Astrocyte of the spinal cord (primary cell): ENCODE results near the gene RNPEPL1.

ENCODE experiments used
- DNase-seq: peaks from one replicate; pipeline ENCODE4 v3.0.0; 2011; ENCODE audit warnings: low read depth, low spot score
- H3K4me3 ChIP-seq: 2 replicates; pipeline ENCODE4 v1.5.1; 2011; ENCODE audit warnings: low read depth, mild to moderate bottlenecking, low read length, moderate library complexity
- CTCF ChIP-seq: IDR thresholded peaks from 2 replicates; pipeline ENCODE4 v1.5.1; 2012; ENCODE audit warnings: low read depth, mild to moderate bottlenecking, low read length, inconsistent platforms
- in situ Hi-C: cut with HindIII; loops from 2 replicates; pipeline ENCODE4 v1.10.0; 2017; ENCODE audit warnings: low sequenced_read_pairs

Gene RNPEPL1

DNA sequence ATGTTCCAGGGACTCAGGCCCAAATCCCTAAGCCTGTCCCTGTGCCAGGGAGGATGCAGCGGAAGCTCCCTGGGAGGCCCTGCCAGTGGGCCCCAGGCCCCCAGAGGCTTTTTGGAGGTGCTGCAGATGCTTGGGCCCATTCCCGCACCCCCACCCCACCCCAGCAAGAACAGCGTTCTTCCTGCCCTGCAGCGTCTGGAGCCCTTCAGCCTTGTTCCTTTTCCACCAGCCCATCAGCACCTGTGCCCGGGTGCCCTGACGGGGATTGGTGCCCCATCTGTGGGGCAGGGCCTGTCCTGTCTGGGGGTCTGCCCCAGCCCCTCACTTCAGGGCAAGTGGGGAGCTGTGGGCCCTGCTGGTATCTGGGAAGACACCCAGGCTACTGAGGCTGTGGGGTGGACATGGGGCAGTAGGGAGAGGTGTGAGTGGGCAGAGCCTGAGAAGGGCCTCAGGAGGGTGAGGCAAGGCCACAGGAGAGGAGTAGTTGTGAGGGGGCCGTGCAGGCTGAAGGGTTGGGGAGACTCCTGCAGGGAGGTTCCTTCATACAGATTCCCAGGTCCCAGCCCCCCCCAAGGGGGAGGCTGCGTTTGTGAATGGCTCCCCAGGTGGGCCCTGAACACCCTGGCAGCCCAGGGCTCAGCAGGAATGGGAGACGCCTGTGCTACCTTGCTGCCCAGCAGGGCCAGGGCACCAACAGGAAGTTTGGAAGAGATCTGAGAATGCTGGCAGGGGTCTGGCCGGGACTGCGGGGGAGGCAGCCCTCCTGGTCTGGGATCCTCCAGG, 2.4 kb downstream of the RNPEPL1 start:
- TF ChIP-seq CTCF, result no peak
- no peak for DNase-seq
- in situ Hi-C loops, result no loop called here
- no peak overlapping the region for H3K4me3 ChIP-seq

GRCh38 chr2:240571314-240571973, 3.2 kb downstream of the RNPEPL1 start:
- no peak for TF ChIP-seq CTCF
- H3K4me3 ChIP-seq, result no peak overlapping the region
- in situ Hi-C loops, result no loop called here
- DNase-seq, result no peak

DNA sequence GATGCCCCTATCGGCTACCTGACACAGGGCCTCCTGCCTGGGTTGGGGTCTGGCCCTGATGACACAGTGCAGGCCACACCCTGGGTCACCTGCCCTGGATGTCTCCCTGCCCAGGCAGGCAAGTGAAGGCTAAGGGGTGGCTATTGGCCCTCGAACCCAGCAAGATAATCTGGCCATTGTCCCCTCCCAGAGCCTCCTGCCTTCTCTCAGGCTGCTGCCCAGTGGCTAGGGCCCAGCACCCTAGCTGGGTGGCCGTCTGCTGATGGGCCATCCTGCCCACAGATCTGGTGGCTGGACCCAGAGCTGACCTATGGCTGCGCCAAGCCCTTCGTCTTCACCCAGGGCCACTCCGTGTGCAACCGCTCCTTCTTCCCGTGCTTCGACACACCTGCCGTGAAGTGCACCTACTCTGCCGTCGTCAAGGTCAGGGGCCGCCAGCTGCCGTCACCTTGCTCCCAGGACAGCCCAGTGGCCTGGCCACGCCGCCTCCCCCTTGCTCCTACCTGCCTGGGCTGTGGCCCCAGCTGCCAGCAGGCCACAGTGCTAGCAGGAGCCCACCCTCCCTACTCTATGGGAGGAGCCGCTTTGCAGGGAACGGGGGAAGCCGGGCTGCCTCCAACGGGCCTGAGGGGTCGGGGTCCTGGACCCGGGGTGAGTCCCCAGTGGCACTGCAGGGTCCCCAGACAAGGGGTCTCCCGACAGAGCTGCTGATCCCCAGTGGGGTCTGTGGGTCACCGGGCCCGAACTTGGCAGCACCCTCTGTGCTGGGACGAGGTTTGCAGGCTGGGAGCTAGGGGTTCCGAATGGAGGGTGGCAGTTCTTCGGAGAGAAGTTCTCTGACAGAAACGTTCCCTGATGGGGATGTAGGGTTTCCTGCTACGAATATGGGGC, 4.1 kb downstream of the RNPEPL1 start:
- in situ Hi-C loops, result no loop called here

GRCh38 chr2:240573071-240573515, 4.8 kb downstream of the RNPEPL1 start:
- in situ Hi-C loops, result no loop called here
- H3K4me3 ChIP-seq, result no peak overlapping the region
- DNase-seq, result no peak
- no peak for TF ChIP-seq CTCF

More for the DNA sequence above, 4.1 kb downstream of the RNPEPL1 start:
- no peak for DNase-seq
- no peak overlapping the region for H3K4me3 ChIP-seq
- TF ChIP-seq CTCF, result no peak

GRCh38 chr2:240573516-240574385, 5.5 kb downstream of the RNPEPL1 start:
- DNase-seq, result no peak

More at GRCh38 chr2:240573516-240574385, 5.5 kb downstream of the RNPEPL1 start:
- in situ Hi-C loops, result no loop called here
- no peak for TF ChIP-seq CTCF
- H3K4me3 ChIP-seq, result no peak overlapping the region
